GM21576 (cell line): Measurements from ENCODE around the gene SETBP1.

Source experiments
- ATAC-seq: cut with Tn5 transposase; IDR thresholded peaks from one replicate; pipeline ENCODE4 v1.9.1; 2021; ENCODE audit warnings: mild to moderate bottlenecking, moderate library complexity; ENCODE audit not compliant: unreplicated experiment

The SETBP1 gene

DNA sequence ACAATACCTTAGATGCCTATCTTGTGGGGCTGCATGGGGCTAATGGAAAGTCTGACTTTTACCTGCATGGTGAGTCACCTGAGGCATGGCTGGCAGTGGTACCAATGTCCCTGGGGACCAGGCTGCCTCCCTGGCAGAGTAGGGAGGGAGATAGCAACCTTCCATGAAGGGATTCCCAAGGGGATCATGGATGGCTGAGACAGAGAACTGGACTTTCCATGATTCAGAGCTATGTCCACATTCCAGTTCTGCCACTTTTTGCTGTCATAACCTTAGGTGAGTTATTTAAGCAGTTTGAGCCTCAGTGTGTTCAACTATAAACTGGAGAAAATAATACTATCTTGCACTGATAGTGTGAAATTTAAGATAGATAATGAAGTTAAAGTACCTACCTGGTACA lies 178.6 kb downstream of the SETBP1 start:
- ATAC-seq = no peak

DNA sequence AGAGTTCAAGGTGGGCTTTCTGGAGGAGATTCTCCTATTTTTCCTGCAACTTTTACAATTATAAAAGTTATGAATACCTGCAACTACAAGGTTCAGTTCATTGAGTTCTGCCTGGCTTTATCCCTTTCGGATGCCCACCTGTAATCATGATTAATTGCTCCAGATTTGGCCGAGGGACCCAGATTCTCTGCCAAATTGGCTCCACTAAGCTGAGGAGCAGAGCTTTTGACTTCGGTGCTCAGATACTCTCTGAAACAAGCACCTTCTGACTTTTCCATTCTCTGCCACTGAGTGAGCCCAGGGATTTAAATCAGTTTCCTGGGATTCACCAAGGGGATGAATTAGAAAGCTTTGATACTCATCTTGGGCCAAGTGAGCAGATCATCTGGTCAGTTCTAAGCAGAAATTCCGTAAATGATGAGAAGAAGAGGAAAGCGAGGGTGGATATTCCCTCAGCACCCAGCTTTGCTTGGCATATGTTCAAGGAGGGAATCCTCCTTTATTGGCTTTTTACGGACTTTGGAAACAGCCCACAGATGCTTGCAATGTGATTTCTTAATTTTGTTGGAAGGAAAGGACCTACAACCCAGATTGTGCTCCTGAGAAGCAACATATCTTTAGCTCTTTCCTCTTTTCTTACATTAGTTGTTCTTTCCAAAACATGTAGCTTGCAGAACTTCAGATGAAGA lies 179.2 kb downstream of the SETBP1 start:
- ATAC-seq = no peak

DNA sequence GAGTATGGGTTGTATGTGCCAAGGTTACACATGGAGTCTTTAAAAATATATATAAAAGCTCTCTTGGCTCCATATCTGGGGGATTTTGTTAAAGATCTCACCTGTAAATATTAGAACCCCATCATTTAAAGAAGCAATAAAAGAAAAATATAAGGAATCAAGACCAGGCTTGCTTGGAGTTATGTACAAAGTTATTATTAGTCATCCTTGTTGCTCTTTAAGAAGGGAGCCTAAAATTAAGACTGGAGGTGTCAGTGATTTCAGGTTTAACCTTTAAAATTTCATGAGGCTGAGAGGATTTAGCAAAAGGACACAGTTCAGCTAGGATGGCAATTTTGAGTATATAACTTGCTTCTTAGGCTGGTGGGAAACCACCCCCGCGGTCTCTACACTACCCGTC lies 181.4 kb downstream of the SETBP1 start:
- ATAC-seq = no peak

DNA sequence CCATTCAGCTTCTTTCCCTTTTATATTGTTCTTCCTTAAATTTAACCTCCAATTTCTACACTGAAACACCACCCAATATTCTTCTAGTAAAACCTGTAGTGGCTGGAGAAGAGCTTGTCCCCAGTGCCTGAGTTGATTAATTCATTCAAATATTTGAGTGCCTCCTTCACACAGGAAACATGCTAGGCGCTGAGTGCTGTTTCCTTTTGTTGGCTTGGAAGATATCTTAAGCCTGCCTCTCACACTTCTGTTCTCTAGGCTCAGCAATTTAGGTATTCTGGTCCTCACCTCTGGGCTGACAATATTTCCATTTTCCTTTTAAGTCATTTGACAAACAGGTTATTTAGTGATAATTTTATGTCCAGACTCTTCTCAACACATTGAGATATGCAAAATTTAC lies 185.4 kb downstream of the SETBP1 start:
- ATAC-seq = no peak

DNA sequence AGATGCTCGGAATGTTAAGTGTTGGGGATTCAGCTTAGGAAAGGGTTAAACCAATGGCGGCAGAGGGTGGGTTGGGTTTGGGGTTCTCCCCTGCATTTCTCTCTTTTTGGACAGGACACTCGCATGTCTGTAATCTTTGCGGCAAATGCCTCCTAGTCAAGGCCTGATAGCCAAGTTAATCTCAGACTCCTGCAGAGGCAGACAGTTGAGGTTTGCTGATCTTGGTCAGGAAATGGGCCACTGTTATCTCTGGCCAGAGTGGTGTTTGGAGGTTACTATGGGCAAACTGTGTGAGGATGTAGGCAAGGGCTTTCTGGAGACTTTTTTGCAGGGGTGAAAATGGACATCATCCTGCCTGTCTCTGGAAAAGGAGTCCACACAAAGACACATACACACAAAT lies 188.8 kb downstream of the SETBP1 start:
- no peak for ATAC-seq

DNA sequence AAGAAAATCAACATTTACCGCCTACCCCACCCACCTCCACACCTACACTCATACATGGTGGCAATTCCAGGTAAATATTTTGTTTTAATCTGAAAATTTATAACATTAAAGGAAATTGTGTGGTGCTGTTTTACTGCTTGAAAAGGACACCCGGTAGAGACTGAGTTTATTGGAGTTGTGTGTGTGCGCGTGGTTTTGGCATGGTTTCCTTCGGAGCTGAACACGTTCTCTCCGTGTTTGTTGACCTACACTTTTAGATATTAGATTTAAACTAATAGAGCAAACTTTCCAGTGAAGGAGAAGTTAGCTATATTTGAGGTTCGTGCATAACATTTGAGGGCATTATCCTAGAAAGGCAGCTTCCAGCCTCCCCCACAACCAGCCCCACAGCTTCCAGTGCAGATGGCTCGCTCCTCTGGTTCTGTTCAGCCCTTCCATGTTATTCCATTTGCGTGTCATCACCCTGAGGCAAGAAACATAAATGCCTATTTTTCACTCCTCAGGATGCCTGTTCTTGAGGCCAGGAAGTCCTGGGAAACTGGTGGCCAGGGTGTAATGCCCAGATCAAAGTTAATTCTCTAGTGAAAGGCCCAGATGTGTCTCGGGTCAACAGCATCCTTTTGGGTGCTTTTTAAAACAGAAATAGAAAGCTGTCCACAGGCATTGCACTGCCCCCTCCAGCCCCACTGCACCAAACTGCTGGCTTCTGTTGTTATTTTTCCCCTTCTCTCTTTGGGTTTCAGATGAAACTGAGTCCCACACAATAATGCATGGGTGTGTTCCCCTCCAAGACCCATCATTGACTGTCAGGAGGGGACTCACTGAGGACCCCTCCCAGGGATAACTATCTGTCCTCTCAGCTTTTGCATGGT lies 190.2 kb downstream of the SETBP1 start:
- no peak for ATAC-seq

DNA sequence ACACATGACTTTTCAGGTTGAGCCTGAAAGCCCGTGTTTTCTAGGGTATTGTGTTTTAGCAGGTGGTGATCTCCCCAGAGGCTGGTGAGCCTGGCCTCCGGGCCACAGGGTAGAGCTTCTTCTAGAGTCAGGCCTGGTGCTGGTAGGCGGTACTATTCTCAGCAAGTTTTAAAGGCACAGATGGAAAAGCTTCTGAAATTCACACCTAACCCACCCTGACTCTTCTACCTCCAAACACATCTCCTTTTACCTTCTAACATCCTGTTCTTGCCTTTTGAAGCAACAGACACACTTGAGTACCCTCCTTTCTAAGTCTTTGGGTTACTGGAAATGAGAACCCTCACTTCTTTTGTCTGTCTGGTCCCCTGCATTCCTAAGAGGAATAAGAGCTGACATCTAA lies 191.1 kb downstream of the SETBP1 start:
- ATAC-seq = peak; percentile 79

DNA sequence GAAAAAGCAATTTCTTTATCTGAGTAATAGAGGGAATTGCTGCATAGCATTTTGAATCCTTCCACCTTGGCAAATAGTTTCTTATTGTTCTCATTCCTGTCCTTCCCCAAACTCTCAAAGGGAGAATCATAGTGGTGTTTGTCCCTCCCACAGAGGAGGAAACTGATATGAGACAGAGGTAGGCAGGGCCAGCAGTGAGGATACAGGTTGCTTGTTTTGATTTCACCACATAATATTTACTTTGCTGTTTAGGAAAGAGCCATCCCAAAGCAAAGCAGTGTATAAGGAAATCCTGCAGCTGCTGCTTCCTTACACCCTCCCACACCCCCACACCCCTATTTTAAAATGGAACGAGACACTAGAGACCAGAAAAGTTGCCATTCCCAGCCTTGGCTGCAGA lies 195.3 kb downstream of the SETBP1 start:
- no peak for ATAC-seq

DNA sequence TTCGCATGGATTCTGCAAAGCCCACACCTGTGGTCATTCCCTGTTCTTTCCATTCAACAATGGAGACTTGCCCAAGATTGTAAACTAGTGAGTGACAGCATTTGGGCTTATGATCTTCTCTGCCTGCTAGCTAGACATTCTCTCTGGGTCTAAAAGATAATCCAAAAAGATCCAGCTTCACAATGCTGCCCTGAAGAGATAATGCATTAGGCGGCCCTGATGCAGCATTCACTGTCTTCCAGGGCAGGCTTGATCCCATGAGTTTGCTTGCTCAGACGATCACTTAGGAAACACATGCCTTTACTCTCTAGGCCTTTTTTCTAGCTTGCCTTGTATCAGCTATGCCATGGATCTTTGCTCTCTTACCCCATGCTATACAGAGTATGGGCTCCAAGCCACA lies 196.1 kb downstream of the SETBP1 start:
- no peak for ATAC-seq

DNA sequence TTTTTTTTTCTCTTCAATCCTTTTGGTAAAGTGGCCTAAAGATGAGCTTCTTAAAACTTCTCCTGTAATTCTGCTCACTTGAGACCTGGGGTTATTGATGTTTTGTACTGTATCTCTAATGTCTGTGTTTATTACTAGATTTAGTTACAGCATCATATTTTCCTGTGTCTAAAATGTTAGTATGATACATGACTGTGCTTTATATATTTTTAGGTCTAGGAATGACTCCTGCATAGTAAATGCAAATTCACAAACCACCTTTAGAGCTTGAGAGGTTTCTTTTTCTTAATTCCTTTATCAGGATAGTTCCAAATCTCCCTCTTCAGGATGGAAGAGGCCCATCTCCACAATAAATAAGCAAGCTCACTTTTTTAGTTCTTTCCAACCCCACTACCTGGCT lies 197.6 kb downstream of the SETBP1 start:
- ATAC-seq = no peak

DNA sequence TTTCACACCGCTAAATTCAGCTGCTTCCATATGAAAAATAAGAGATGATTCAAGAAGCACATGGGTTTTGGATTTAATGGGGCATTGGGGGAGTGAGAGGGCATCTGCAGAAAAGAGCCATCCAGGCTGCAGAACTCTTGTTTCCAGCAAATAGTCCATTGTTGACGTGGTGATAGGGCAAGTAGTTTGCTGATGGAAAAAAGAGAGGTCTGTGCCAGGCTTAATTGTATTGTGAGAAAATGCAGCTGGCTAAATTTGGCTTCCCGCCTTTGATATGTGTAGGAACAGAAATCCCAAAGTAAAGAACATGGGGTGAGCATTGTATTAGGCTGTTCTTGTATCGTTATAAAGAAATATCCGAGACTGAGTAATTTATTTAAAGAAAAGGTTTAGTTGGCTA lies 199.5 kb downstream of the SETBP1 start:
- ATAC-seq = no peak

DNA sequence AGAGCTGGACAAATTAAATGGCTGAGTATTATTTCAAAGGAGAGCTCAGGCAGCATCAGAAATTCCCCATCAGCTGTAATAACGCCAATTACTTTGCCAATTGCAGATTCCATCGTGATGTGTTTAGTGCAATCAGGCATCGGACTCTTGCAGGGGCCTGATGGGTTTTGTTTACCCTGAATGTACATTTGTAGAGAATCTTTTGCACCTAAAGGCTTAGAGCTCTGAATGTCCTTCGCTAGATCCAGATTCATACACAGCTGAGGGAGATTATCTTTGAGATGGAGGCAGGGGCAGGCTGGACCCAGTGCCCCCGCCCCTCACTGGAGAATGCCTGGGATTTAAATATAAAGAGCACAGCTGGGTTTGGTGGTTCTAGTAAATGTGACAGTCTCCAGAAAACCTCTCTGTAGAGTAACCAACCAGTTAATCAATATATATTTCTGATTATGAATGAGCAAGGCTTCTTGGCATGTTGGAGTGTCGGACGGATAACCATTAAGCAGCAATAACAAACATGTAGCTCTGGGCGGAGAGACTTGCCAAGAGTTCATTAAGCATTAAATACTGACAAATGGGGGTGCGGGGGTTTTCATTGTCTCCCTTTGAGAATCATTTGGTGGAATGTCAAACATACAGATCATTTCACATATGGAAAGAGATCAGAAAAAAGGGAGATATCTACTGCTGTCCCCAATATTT lies 200.9 kb downstream of the SETBP1 start:
- ATAC-seq = no peak

DNA sequence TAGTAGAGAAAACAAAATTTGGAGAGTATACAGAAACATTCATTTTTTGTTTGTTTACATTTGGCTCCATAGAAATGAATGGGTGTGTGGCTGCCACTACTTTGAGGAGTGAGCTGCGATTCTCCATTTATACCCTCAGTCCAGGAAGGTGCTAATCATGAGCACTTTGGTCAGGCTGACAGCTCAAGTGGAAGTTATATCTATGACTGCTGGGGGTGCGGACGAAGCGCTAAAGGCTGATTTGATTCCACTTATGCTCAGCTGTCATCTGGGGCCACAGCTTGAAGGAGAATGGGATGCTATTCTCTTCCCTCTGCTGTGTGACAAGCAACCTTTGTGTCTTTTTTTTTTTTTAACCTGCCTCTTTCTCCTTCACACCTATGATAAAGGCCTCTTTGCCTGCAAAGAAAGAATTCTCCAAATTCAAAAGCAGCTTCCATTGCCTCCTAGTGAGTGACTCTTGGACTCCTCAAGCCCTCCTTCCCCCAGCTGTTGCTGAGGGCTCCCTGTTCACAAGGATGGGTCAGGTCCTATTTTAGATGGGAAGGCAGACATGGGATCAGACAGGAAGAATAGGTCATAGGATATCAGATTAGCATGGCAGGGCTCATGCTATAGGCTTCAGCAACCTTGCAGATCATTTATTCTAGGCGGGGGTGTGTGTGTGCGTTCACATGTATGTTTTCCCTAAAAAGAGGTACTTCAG lies 201.6 kb downstream of the SETBP1 start:
- no peak for ATAC-seq

DNA sequence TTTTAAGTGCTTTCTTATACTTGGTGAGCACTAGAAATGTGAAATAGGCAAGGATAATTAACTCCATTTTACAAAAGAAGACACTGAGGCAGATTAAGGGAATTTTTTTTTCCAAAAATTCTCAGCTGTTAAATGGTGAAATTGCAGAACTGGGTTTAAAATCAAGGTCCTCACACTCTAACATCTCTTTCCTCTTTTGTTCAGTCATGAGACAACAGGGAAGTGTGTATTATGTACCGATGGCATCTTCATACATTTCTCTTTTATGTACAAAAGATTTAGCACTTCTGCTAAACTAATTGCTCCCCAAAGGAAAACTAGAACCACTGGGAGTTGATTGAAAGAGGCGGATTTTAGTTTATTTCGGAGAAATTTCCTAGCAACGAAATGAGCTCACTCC lies 203.0 kb downstream of the SETBP1 start:
- ATAC-seq = no peak

DNA sequence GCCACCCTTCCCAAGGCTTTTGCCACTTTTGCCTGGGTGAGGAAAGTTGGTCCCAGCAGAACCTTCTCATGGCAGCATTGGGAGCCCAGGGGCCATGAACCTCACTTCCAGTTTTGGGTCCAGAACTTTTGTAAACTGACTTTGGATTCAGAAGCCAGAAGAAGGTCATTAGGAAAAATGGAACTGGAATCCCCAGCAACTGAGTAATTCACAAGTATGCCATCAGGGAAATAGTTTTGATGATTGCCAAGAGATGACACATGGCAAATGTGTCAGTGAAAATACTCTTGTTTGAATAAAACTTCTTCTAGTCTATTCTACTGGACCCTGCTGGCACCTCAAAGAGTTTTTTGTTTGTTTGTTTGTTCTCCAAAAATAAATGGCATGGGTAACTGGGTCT lies 203.7 kb downstream of the SETBP1 start:
- no peak for ATAC-seq

DNA sequence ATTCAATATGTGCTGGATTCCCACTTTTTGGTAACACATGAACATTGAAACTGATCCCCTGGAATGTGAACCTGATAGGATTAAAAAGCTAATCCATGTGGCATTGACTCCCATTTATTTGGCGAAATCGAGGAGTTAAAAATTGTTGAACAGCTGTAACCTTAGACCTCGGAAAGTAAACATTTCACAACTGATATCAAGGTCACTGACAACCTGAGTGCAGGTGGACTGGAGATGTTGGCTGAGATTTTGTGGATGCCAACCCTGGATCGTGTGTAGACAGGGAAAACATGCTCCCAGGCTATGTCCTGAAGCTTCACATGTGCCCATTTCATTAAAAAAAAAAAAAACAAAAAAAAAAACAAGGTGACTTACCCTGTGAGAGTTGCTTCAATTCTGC lies 204.8 kb downstream of the SETBP1 start:
- ATAC-seq = no peak

DNA sequence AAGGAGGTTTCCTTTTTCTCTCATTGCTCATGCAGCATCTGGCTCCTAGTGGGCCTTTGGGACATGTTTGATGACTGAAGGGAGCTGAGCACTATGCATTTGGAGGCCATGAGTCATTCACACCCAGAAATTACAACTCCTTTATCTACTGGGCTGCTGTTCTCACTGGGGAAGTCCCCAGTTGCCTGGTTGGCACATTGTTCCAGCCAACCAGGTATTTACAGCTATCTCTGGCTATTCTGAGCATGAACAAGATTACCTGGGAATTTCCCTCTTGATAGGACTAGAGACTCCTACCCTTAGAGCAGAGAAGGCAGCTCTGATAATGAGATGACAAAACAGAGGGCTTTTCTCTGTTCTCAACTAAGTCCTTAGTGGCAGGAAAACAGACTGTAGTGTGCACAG lies 206.5 kb downstream of the SETBP1 start:
- ATAC-seq = peak; percentile 87

DNA sequence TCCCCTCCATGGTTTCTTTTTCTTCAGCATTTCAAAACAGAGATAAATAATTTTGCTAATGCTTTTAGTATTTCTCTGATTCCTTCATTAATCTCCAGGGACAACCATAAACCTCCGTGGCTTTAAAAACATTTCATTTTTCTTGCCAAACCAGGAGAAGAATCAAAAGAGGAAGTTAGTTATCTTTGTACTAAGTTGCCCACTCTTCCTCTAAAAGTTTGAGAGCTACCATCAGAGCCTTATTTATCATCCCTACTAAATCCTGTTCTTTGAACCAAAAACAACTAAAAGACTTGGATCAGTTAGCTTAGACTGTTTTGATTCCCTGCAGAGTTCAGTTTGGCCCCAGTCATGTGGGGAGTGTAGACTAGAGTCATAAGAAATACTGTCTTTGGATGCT lies 208.4 kb downstream of the SETBP1 start:
- ATAC-seq = no peak

DNA sequence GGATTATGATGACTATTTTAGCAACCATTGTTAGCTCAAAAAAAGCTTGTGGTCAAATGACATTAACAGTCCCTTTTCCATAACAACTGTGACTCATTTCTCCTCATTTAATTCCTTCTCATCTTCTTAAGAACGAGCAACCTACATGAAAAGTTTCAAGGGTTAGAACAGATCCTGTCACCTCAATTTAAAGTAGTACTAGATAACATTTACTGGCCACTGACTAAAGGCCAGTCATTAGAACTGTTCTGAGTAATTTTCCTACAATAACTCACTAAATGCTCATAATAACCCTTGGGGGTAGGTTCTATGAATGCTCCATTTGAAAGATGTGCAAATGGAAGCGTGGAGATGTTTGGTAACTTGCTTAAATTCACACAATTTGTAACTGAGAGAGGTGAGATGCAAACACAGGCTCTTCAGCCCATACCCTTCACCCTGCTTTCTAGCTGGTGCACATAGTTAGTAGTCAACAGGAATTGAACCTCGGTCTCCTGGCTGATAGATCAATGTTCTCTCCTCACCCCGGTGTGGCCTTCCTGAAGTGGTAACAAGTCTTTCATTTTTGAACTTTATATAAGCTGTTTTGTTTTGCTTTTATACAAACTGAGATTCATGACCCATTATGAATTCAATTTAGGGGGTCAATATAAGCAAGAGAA lies 212.5 kb downstream of the SETBP1 start:
- ATAC-seq = no peak

DNA sequence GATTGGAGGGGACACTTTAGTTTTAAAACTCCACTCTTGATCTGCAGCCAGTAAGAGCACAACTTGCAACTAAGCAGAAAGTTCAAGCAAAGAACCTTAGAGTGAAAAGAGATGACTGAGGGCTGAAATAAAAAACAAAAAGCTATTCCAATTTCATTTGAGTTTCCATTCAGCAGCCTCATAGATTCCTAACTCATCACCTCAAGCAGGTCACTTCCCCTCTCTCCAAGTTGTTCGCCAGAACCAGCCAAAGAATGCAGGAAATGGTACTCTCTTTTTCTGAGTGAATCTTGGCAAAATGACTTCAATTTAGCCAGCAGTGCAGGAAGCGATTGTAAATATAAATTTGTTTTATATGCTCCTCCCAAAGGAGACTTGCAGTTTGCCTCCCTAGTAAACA lies 213.3 kb downstream of the SETBP1 start:
- no peak for ATAC-seq
